Lower leg skin (tissue), 4 donors: Measurements from ENCODE around the gene RPH3AL. TPM values are rescaled to one million over a fixed set of nuclear protein-coding genes. Genes with fewer than 3 reads are reported as not detected.

Experiments used
- DNase-seq, 2 donors: peaks; one replicate each; pipeline ENCODE4 v3.0.0-alpha.2; 2019; ENCODE audit warnings: low spot score in 2 of 2
- H3K4me3 ChIP-seq: fragments of 200-600 bp; sonication (generic); 2 replicates; pipeline ENCODE4 v1.5.1; 2017; ENCODE audit warnings: mild to moderate bottlenecking, low read depth; ENCODE audit not compliant: poor library complexity, severe bottlenecking
- CTCF ChIP-seq, 3 donors: fragments of 450-650 bp; IDR thresholded peaks; one replicate each; pipeline ENCODE4 v1.5.1; 2016; ENCODE audit warnings: antibody characterized with exemption in 3 of 3, mild to moderate bottlenecking in 3 of 3, moderate library complexity in 2 of 3
- POLR2A ChIP-seq, 2 donors: fragments of 450-650 bp; IDR thresholded peaks; one replicate each; pipeline ENCODE4 v1.6.1; 2016 to 2017; ENCODE audit warnings: antibody characterized with exemption in 2 of 2, mild to moderate bottlenecking in 1 of 2, moderate library complexity in 1 of 2
- WGBS, 2 donors: methylation state at CpG; one replicate each; pipeline ENCODE4 v1.1.5; 2018; 5-methylcytosine and 5-hydroxymethylcytosine counted together
- intact Hi-C: fragments of 100-400 bp; cut with DNase I; formaldehyde crosslinking; loops from one replicate; pipeline ENCODE4 v1.15.0; 2023; ENCODE audit warnings: low total_unique reads
- total RNA-seq, 4 donors: library from RNA; depleted of rRNA; stranded (reverse); fragments of >200 nt; gene quantifications; one replicate each; pipeline ENCODE4 v1.1.0, GENCODE V29; 2016

Gene RPH3AL
- total RNA-seq, 4 donors from 2014 or later: 8.6 to 22.9 (median 15.9) TPM

GRCh38 chr17:164303-165235 is 188.0 kb downstream of the RPH3AL start:
- no peak for TF ChIP-seq POLR2A (IDR thresholded peaks at IDR 0.05)
- no peak for TF ChIP-seq CTCF (IDR thresholded peaks at IDR 0.05)
- intact Hi-C loops: no loop called here
- 63 to 69% methylated on average over 13 to 15 of the region's 16 CpGs for WGBS, 2 donors
- DNase-seq: no peak
- H3K4me3 ChIP-seq: no peak overlapping the region

GRCh38 chr17:163514-164098 is 189.0 kb downstream of the RPH3AL start:
- intact Hi-C loops: no loop called here
- H3K4me3 ChIP-seq: no peak overlapping the region
- DNase-seq: no peak
- TF ChIP-seq POLR2A (IDR thresholded peaks at IDR 0.05): no peak
- no peak for TF ChIP-seq CTCF (IDR thresholded peaks at IDR 0.05)
- WGBS, 2 donors: 72 to 82% methylated on average over 11 of the region's 11 CpGs

- no peak overlapping the region for H3K4me3 ChIP-seq
- no peak for DNase-seq
- intact Hi-C loops: no loop called here
- WGBS, 2 donors: 55 to 64% methylated on average over 11 of the region's 11 CpGs
- no peak for TF ChIP-seq POLR2A (IDR thresholded peaks at IDR 0.05)
- TF ChIP-seq CTCF (IDR thresholded peaks at IDR 0.05): no peak
These were observed 189.9 kb downstream of the RPH3AL start for GRCh38 chr17:162689-163088.

Other genes with a start within 250 kb of the RPH3AL start
- not detected for gene SCGB1C2, start 215.2 kb downstream of the RPH3AL start, total RNA-seq
- gene DOC2B, start 171.2 kb downstream of the RPH3AL start, total RNA-seq: 1 to 10 TPM; 2.0 to 8.7 (median 5.2) TPM
- gene RFLNB, start 93.1 kb upstream of the RPH3AL start, total RNA-seq: 1 to 10 TPM; 4.7 to 9.5 (median 8.7) TPM